Loucy (cell line): ENCODE measurements around the gene DDX24.

ENCODE experiments used
- H2AFZ ChIP-seq: fragments of 200-600 bp; sonication (generic); 2 replicates; pipeline ENCODE4 v1.6.0; 2016; ENCODE audit warnings: antibody characterized with exemption, mild to moderate bottlenecking, low read length, moderate library complexity
- H3F3A ChIP-seq: fragments of 200-600 bp; 2 replicates; pipeline ENCODE4 v1.6.0; 2016; ENCODE audit warnings: antibody characterized with exemption, low read depth, mild to moderate bottlenecking
- H3K27me3 ChIP-seq: fragments of 200-600 bp; sonication (generic); 2 replicates; pipeline ENCODE4 v1.6.1; 2014; ENCODE audit warnings: low read length, mild to moderate bottlenecking; ENCODE audit not compliant: insufficient read depth, poor library complexity, severe bottlenecking
- H3K36me3 ChIP-seq: fragments of 200-600 bp; sonication (generic); 2 replicates; pipeline ENCODE4 v1.6.1; 2016; ENCODE audit warnings: low read length; ENCODE audit not compliant: insufficient read depth
- H3K4me1 ChIP-seq: fragments of 200-600 bp; sonication (generic); 2 replicates; pipeline ENCODE4 v1.5.1; 2014; ENCODE audit warnings: low read length, mild to moderate bottlenecking; ENCODE audit not compliant: insufficient read depth, poor library complexity, severe bottlenecking
- H3K4me2 ChIP-seq: fragments of 200-600 bp; sonication (generic); 2 replicates; pipeline ENCODE4 v1.6.0; 2014; ENCODE audit warnings: antibody characterized with exemption, low read length, low read depth, mild to moderate bottlenecking; ENCODE audit not compliant: poor library complexity, severe bottlenecking
- H3K4me3 ChIP-seq: fragments of 200-600 bp; sonication (generic); 2 replicates; pipeline ENCODE4 v1.5.1; 2014; ENCODE audit warnings: low read length, mild to moderate bottlenecking, mixed read lengths; ENCODE audit not compliant: poor library complexity, severe bottlenecking
- H3K79me2 ChIP-seq: fragments of 200-600 bp; sonication (generic); 2 replicates; pipeline ENCODE4 v1.6.1; 2014; ENCODE audit warnings: low read length; ENCODE audit not compliant: insufficient read depth
- H3K9ac ChIP-seq: fragments of 200-600 bp; sonication (generic); 2 replicates; pipeline ENCODE4 v1.6.0; 2014; ENCODE audit warnings: mild to moderate bottlenecking, low read depth, low read length, moderate library complexity; ENCODE audit not compliant: poor library complexity, severe bottlenecking
- H3K9me2 ChIP-seq: fragments of 200-600 bp; sonication (generic); replicated peaks from 2 replicates; pipeline ENCODE4 v1.6.1; 2016; ENCODE audit warnings: low read depth, low read length, mixed read lengths
- H3K9me3 ChIP-seq: fragments of 200-600 bp; sonication (generic); 2 replicates; pipeline ENCODE4 v1.6.1; 2014; ENCODE audit warnings: mild to moderate bottlenecking, antibody characterized with exemption, low read length, low read depth; ENCODE audit not compliant: insufficient read depth
- H4K20me1 ChIP-seq: fragments of 200-600 bp; sonication (generic); 2 replicates; pipeline ENCODE4 v1.6.0; 2014; ENCODE audit warnings: antibody characterized with exemption, low read length, mild to moderate bottlenecking; ENCODE audit not compliant: insufficient read depth, poor library complexity, severe bottlenecking
- EZH2phosphoT487 ChIP-seq: fragments of 200-600 bp; IDR thresholded peaks from 2 replicates; pipeline ENCODE4 v1.6.1; 2018; ENCODE audit warnings: antibody characterized with exemption, mild to moderate bottlenecking, moderate library complexity, borderline replicate concordance
- TF ChIP-seq, protein P1 (sequence below): fragments of 200-600 bp; sonication (generic); conservative IDR thresholded peaks from 2 replicates; pipeline ENCODE4 v1.5.1; 2014; ENCODE audit warnings: mild to moderate bottlenecking, antibody characterized with exemption, low read length

DDX24 gene

DNA sequence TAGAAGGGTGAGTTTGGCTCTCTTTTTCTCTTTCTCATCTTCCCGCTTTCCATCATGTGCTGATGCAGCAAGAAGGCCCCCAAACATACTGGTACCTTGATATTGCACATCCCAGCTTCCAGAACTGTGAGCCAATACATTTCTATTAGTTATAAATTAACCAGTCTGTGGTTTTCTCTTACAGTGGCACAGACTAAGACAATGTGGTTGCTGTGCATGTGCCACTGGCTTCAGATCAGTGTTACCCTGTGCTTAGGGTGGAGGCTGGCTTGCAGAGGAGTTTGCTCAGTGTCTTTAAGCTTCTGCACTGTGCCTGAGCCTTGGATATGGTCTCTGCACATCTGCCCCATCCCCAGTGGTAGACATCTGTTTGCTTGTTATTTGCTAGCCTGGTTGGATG lies 42.9 kb upstream of the DDX24 start:
- no peaks in the 10 kb centered on the region for H3K9me3 ChIP-seq
- no peaks in the 10 kb centered on the region for H3K27me3 ChIP-seq
- H3K79me2 ChIP-seq: no peaks in the 10 kb centered on the region
- no peaks in the 10 kb centered on the region for H3K4me1 ChIP-seq
- H2AFZ ChIP-seq: no peak overlapping the region
- TF ChIP-seq EZH2phosphoT487: no peak
- TF ChIP-seq, protein P1, sequence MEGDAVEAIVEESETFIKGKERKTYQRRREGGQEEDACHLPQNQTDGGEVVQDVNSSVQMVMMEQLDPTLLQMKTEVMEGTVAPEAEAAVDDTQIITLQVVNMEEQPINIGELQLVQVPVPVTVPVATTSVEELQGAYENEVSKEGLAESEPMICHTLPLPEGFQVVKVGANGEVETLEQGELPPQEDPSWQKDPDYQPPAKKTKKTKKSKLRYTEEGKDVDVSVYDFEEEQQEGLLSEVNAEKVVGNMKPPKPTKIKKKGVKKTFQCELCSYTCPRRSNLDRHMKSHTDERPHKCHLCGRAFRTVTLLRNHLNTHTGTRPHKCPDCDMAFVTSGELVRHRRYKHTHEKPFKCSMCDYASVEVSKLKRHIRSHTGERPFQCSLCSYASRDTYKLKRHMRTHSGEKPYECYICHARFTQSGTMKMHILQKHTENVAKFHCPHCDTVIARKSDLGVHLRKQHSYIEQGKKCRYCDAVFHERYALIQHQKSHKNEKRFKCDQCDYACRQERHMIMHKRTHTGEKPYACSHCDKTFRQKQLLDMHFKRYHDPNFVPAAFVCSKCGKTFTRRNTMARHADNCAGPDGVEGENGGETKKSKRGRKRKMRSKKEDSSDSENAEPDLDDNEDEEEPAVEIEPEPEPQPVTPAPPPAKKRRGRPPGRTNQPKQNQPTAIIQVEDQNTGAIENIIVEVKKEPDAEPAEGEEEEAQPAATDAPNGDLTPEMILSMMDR: no peak
- no peaks in the 10 kb centered on the region for H3K9me2 ChIP-seq
- H3K4me2 ChIP-seq: no peak overlapping the region
- H3K9ac ChIP-seq: no peak overlapping the region
- H3K4me3 ChIP-seq: no peak overlapping the region
- H3K36me3 ChIP-seq: no peaks in the 10 kb centered on the region
- H4K20me1 ChIP-seq: no peaks in the 10 kb centered on the region
- H3F3A ChIP-seq: no peaks in the 10 kb centered on the region

DNA sequence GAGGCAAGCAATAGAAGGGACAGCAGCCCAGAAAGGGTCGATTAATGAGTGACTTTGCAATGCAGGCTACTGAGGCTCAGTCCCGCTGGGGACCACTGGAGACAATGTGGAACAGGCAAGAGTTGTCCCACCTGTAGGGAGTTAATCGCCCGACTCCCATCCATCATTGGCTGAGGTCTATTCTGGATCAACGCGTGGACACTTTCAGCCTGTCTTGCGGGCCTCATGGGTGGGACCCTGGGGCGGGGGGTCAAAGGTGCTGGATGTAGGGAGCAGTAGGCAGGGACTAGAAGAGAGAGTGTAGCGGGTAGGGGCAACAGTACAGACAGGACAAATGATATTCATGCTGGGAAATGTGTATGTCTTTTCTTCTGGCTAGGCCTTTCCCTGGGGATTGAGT lies 42.3 kb upstream of the DDX24 start:
- Histone ChIP-seq H3K27me3 (no peaks in the 10 kb centered on the region), H3K36me3 (no peaks in the 10 kb centered on the region), H3K9me3 (no peaks in the 10 kb centered on the region), H3K4me2 (no peak overlapping the region), H3K4me1 (no peaks in the 10 kb centered on the region), H2AFZ (no peak overlapping the region), H3K79me2 (no peaks in the 10 kb centered on the region), H3K9me2 (no peaks in the 10 kb centered on the region), H3K4me3 (no peak overlapping the region), H4K20me1 (no peaks in the 10 kb centered on the region), H3K9ac (no peak overlapping the region), H3F3A (no peaks in the 10 kb centered on the region)
- TF ChIP-seq EZH2phosphoT487: no peak
- TF ChIP-seq, protein P1: no peak

DNA sequence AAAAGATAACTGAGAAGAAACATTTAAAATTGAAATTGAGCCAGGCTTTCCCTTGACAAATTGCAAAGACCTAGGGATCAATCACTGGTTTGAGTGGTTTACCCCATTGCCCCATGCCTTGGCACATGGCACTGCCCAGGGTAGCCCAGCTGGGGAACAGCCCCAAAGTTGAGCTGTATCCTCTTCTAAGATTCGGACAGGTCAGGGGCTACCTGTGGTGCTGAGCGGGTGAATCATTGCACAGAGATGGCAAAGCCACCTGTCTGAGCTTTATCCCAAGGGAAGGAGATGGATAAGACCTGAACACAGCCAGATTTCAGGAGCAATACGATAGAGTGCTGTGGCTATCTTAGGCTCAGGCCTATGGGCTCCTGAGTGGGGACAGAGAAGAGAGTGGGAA lies 41.4 kb upstream of the DDX24 start:
- Histone ChIP-seq H3K27me3 (no peaks in the 10 kb centered on the region), H3K9me3 (no peaks in the 10 kb centered on the region), H3K79me2 (no peaks in the 10 kb centered on the region), H3K9me2 (no peaks in the 10 kb centered on the region), H3K4me2 (no peak overlapping the region), H2AFZ (no peak overlapping the region), H3K4me3 (no peak overlapping the region), H3K4me1 (no peaks in the 10 kb centered on the region), H3K36me3 (no peaks in the 10 kb centered on the region), H3F3A (no peaks in the 10 kb centered on the region), H4K20me1 (no peaks in the 10 kb centered on the region), H3K9ac (no peak overlapping the region)
- TF ChIP-seq, protein P1: no peak
- TF ChIP-seq EZH2phosphoT487: no peak
